PC-3 (cell line): ENCODE measurements around the gene RNF17. TPM values are rescaled to one million over a fixed set of nuclear protein-coding genes. Genes with fewer than 3 reads are reported as not detected.
"Not testable (repeated sequence)": the region's sequence is repeated elsewhere in the genome, so short reads cannot be mapped to it uniquely, and the experiment has no call there.

Experiments used
- ATAC-seq: fragments of 200-7000 bp; cut with Tn5 transposase; 2 replicates; pipeline ENCODE4 v1.9.1; 2020; ENCODE audit warnings: mild to moderate bottlenecking, moderate library complexity
- BruUV-seq: library from RNA; stranded (reverse); fragments of 400-500 nt; replicated peaks from 2 replicates; lab custom pipeline; 2021; lab: Mats Ljungman, UMichigan
- CTCF ChIA-PET: fragments of 300-600 bp; sonication (Branson Sonifier 250); formaldehyde crosslinking; loops from one replicate; lab custom pipeline; 2022; ENCODE audit warnings: antibody characterized with exemption; lab: Charles Lee
- POLR2A ChIA-PET: fragments of 300-600 bp; sonication (Branson Sonifier 250); formaldehyde crosslinking; loops from one replicate; lab custom pipeline; 2022; ENCODE audit warnings: antibody characterized with exemption; ENCODE audit not compliant: unreplicated experiment; lab: Charles Lee
- DNase-seq: peaks from one replicate; pipeline ENCODE4 v3.0.0-alpha.2; 2015
- H2AFZ ChIP-seq: fragments of 300-600 bp; sonication (generic); 2 replicates; pipeline ENCODE4 v1.6.0; 2016; ENCODE audit warnings: antibody characterized with exemption, low read length
- H3F3A ChIP-seq: fragments of 300-600 bp; sonication (generic); one replicate; pipeline ENCODE4 v1.6.0; 2017; ENCODE audit warnings: antibody characterized with exemption, low read length, control low read depth, mild to moderate bottlenecking; ENCODE audit not compliant: unreplicated experiment
- H3K27ac ChIP-seq: fragments of 300-600 bp; sonication (generic); 2 replicates; pipeline ENCODE4 v1.5.1; 2016; ENCODE audit warnings: mild to moderate bottlenecking, low read length
- H3K27me3 ChIP-seq: fragments of 300-600 bp; sonication (generic); 2 replicates; pipeline ENCODE4 v1.6.1; 2016; ENCODE audit warnings: low read length, mixed read lengths
- H3K36me3 ChIP-seq: fragments of 300-600 bp; sonication (generic); 2 replicates; pipeline ENCODE4 v1.6.1; 2016; ENCODE audit warnings: low read depth, mixed run types, low read length, mixed read lengths
- H3K4me1 ChIP-seq: fragments of 300-600 bp; sonication (generic); 2 replicates; pipeline ENCODE4 v1.5.1; 2016; ENCODE audit warnings: low read length; ENCODE audit not compliant: insufficient read depth
- H3K4me2 ChIP-seq: fragments of 300-600 bp; sonication (generic); 2 replicates; pipeline ENCODE4 v1.6.0; 2016; ENCODE audit warnings: low read length
- H3K4me3 ChIP-seq: fragments of 300-600 bp; sonication (generic); 2 replicates; pipeline ENCODE4 v1.5.1; 2016; ENCODE audit warnings: mild to moderate bottlenecking, low read length, mixed read lengths
- H3K79me2 ChIP-seq: fragments of 300-600 bp; sonication (generic); 2 replicates; pipeline ENCODE4 v1.6.1; 2017; ENCODE audit warnings: low read length, mixed read lengths
- H3K9ac ChIP-seq: fragments of 300-600 bp; sonication (generic); 2 replicates; pipeline ENCODE4 v1.6.0; 2016; ENCODE audit warnings: mild to moderate bottlenecking, low read length
- H3K9me2 ChIP-seq: fragments of 300-600 bp; sonication (generic); replicated peaks from 2 replicates; pipeline ENCODE4 v1.6.1; 2016; ENCODE audit warnings: mixed run types, low read length, mixed read lengths
- H3K9me3 ChIP-seq: fragments of 300-600 bp; sonication (generic); 2 replicates; pipeline ENCODE4 v1.6.1; 2016; ENCODE audit warnings: low read length, mixed read lengths
- H4K20me1 ChIP-seq: fragments of 300-600 bp; sonication (generic); 2 replicates; pipeline ENCODE4 v1.6.1; 2016; ENCODE audit warnings: low read length, mixed read lengths
- CTCF ChIP-seq: fragments of 300-600 bp; sonication (generic); conservative IDR thresholded peaks from 2 replicates; pipeline ENCODE4 v1.5.1; 2017; ENCODE audit warnings: antibody characterized with exemption, low read depth, mild to moderate bottlenecking, low read length
- EZH2 ChIP-seq: fragments of 300-600 bp; sonication (generic); IDR thresholded peaks from one replicate; pipeline ENCODE4 v1.6.1; 2017; ENCODE audit warnings: antibody characterized with exemption, mild to moderate bottlenecking, low read length; ENCODE audit not compliant: unreplicated experiment
- EZH2phosphoT487 ChIP-seq: fragments of 300-600 bp; sonication (generic); IDR thresholded peaks from 2 replicates; pipeline ENCODE4 v1.6.1; 2018; ENCODE audit warnings: mild to moderate bottlenecking, antibody characterized with exemption, low read length, borderline replicate concordance
- intact Hi-C: fragments of 100-400 bp; cut with micrococcal nuclease; formaldehyde crosslinking; loops from 2 replicates; pipeline ENCODE4 v1.9.0; 2023
- total RNA-seq: library from RNA; depleted of rRNA; stranded (reverse); fragments of >200 nt; gene quantifications from 2 replicates; pipeline ENCODE4 v1.2.3, GENCODE V29; 2014

RNF17 gene
- total RNA-seq, 1 experiment from 2014 or later = not detected

GRCh38 chr13:24727731-24728601 lies 36.0 kb upstream of the RNF17 start:
- Histone ChIP-seq H3K36me3 (no peaks in the 10 kb centered on the region), H3K4me2 (no peak overlapping the region), H3K4me3 (no peak overlapping the region), H3K4me1 (no peaks in the 10 kb centered on the region), H3K27me3 (peaks cover 24% of the 10 kb centered on the region), H3K9me3 (no peaks in the 10 kb centered on the region), H2AFZ (no peak overlapping the region), H4K20me1 (no peaks in the 10 kb centered on the region), H3K27ac (no peak overlapping the region), H3K9me2 (no peaks in the 10 kb centered on the region), H3F3A (no peaks in the 10 kb centered on the region), H3K9ac (no peak overlapping the region), H3K79me2 (no peaks in the 10 kb centered on the region)
- DNase-seq = peak; percentile 77
- TF ChIP-seq EZH2 (no peak), EZH2phosphoT487 (no peak), CTCF (peak; percentile 67)
- no TSS peak for BruUV-seq
- ChIA-PET CTCF (interaction anchor here (0.6 to 0.7 kb wide), 2 partner anchors 161 to 414 kb away, joined by 3 to 5 read pairs; no protein-coding TSS in a partner anchor), POLR2A (no interaction called here)
- ATAC-seq = peak; percentile 98
- intact Hi-C loops = loop anchor here (2.0 to 5.0 kb wide), 2 partner anchors 36 to 123 kb away; no protein-coding TSS in a partner anchor

GRCh38 chr13:24730873-24731567 lies 32.9 kb upstream of the RNF17 start:
- H3K4me2 ChIP-seq, DNase-seq, BruUV-seq, H3K27ac ChIP-seq, H3K9me3 ChIP-seq, H3F3A ChIP-seq, H4K20me1 ChIP-seq, intact Hi-C loops, CTCF ChIA-PET, H2AFZ ChIP-seq, H3K9ac ChIP-seq, H3K9me2 ChIP-seq, H3K36me3 ChIP-seq, H3K79me2 ChIP-seq, ATAC-seq, POLR2A ChIA-PET, H3K4me1 ChIP-seq, H3K4me3 ChIP-seq, H3K27me3 ChIP-seq: not testable (repeated sequence)

GRCh38 chr13:24734950-24735349 lies 29.0 kb upstream of the RNF17 start:
- Histone ChIP-seq H3K79me2 (no peaks in the 10 kb centered on the region), H3K36me3 (no peaks in the 10 kb centered on the region), H3K27ac (no peak overlapping the region), H2AFZ (no peak overlapping the region), H3K9me3 (no peaks in the 10 kb centered on the region), H3K9me2 (no peaks in the 10 kb centered on the region), H3F3A (no peaks in the 10 kb centered on the region), H4K20me1 (no peaks in the 10 kb centered on the region), H3K4me1 (no peaks in the 10 kb centered on the region), H3K27me3 (no peaks in the 10 kb centered on the region), H3K4me2 (no peak overlapping the region), H3K9ac (no peak overlapping the region), H3K4me3 (no peak overlapping the region)
- ChIA-PET CTCF (no interaction called here), POLR2A (no interaction called here)
- BruUV-seq = no TSS peak
- intact Hi-C loops = no loop called here
- TF ChIP-seq CTCF (no peak), EZH2phosphoT487 (no peak), EZH2 (no peak)
- no peak for DNase-seq
- no peak for ATAC-seq
